Stimulated activated CD4-positive, alpha-beta T cell treated with anti-CD3 and anti-CD28 coated beads, TNF-alpha, amount 100 ng/mL, for 48 hours (primary cell): ENCODE results near the gene IL6.

ENCODE experiments used
- DNase-seq, 3 donors: peaks; one replicate each; pipeline ENCODE4 v3.0.0-alpha.2; 2020; ENCODE audit warnings: low read depth in 3 of 3

The IL6 gene

DNA sequence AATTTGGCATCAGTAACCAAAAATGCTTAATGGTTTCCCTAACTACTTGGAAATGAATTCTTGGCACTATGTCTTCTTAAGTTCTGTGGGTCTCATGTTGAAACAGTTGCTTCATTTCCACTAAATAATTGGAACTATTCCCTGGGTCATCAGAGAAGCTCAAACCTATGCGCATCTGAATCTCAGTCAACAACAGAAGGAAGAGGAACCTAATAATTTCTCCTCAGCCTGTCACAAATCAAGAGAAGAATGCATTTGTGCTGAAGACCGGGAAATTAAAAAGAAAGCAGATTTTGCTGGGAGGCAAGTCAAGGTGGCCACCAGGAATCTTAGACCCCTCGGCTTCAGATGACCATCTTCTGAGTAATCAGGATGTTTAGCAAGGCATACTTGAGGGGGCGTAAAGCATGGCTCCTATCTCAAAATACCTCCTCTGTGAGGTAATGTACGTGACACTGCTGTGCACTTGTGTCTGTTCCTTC lies 54.3 kb downstream of the IL6 start:
- no peak for DNase-seq
